GM12878 (cell line): ENCODE measurements around the gene CCER1. TPM values are rescaled to one million over a fixed set of nuclear protein-coding genes. Genes with fewer than 3 reads are reported as not detected.

Experiments used
- ATAC-seq: fragments of 200-7000 bp; cut with Tn5 transposase; 3 replicates; pipeline ENCODE4 v1.9.1; 2020; ENCODE audit warnings: mild to moderate bottlenecking, moderate library complexity
- BruUV-seq: library from RNA; stranded (reverse); fragments of 400-500 nt; replicated peaks from 2 replicates; lab custom pipeline; 2021; lab: Mats Ljungman, UMichigan
- CTCF ChIA-PET: fragments of 300-600 bp; sonication (Branson Sonifier 250); formaldehyde crosslinking; extraction: SDS; loops from one replicate; lab custom pipeline; 2021; ENCODE audit warnings: inconsistent platforms; lab: Yijun Ruan, JAX
- POLR2A ChIA-PET: fragments of 350-600 bp; formaldehyde crosslinking; extraction: SDS; loops from one replicate; lab custom pipeline; 2021; ENCODE audit warnings: inconsistent platforms; lab: Charles Lee
- RAD21 ChIA-PET: fragments of 300-600 bp; sonication (Branson Sonifier 250); formaldehyde crosslinking; loops from one replicate; lab custom pipeline; 2023; ENCODE audit warnings: antibody characterized with exemption; ENCODE audit not compliant: unreplicated experiment; lab: Charles Lee
- SMC1A ChIA-PET: fragments of 300-600 bp; sonication (Branson Sonifier 250); formaldehyde crosslinking; loops from one replicate; lab custom pipeline; 2023; ENCODE audit not compliant: unreplicated experiment, uncharacterized antibody; lab: Charles Lee
- DNase-seq: peaks from one replicate; pipeline ENCODE4 v3.0.0-alpha.2; 2011; ENCODE audit warnings: low read depth, low spot score
- FAIRE-seq: peaks from 3 replicates; lab custom pipeline; 2011; peaks lifted over from hg19 to GRCh38; lab: Jason Lieb, UNC
- H2AFZ ChIP-seq: 2 replicates; pipeline ENCODE4 v1.6.0; 2011; ENCODE audit warnings: low read depth, low read length, control low read depth; ENCODE audit not compliant: control insufficient read depth
- H3K27ac ChIP-seq: 2 replicates; pipeline ENCODE4 v1.5.1; 2011; ENCODE audit warnings: control low read depth; ENCODE audit not compliant: control insufficient read depth, insufficient read depth
- H3K27me3 ChIP-seq, 2 experiments: replicated peaks in 1 of 2; 2 replicates each; pipeline versions ENCODE4 v1.6.0 to v1.6.1; 2011; ENCODE audit warnings: low read length in 1 of 2; ENCODE audit not compliant: control insufficient read depth in 2 of 2, insufficient read depth in 2 of 2
- H3K36me3 ChIP-seq, 2 experiments: 2 replicates each; pipeline ENCODE4 v1.5.1; 2011; ENCODE audit warnings: low read length in 1 of 2; ENCODE audit not compliant: control insufficient read depth in 2 of 2, insufficient read depth in 2 of 2
- H3K4me1 ChIP-seq: 2 replicates; pipeline ENCODE4 v1.6.1; 2011; ENCODE audit warnings: mild to moderate bottlenecking, low read length, moderate library complexity, mixed read lengths; ENCODE audit not compliant: control insufficient read depth, insufficient read depth
- H3K4me2 ChIP-seq: 2 replicates; pipeline ENCODE4 v1.6.0; 2011; ENCODE audit warnings: control low read depth; ENCODE audit not compliant: control insufficient read depth, insufficient read depth
- H3K4me3 ChIP-seq: fragments of 200-600 bp; sonication (generic); 2 replicates; pipeline ENCODE4 v1.5.1; 2016
- H3K79me2 ChIP-seq: 2 replicates; pipeline ENCODE4 v1.6.0; 2011; ENCODE audit warnings: low read length; ENCODE audit not compliant: control insufficient read depth, insufficient read depth
- H3K9ac ChIP-seq: 2 replicates; pipeline ENCODE4 v1.8.0; 2011; ENCODE audit warnings: low read length, control low read depth, mixed read lengths; ENCODE audit not compliant: control insufficient read depth, insufficient read depth
- H3K9me3 ChIP-seq: replicated peaks from 3 replicates; pipeline ENCODE4 v1.5.1; 2011; ENCODE audit warnings: mild to moderate bottlenecking, low read length; ENCODE audit not compliant: control insufficient read depth, insufficient read depth
- H4K20me1 ChIP-seq: 2 replicates; pipeline ENCODE4 v1.6.0; 2011; ENCODE audit not compliant: control insufficient read depth, insufficient read depth
- BHLHE40 ChIP-seq, 2 experiments: fragments of 450-650 bp in 1 of 2; IDR thresholded peaks; 2 replicates each; pipeline ENCODE4 v1.6.1; 2011 to 2017; ENCODE audit warnings: low read depth in 2 of 2, borderline replicate concordance in 1 of 2, improper control_type of control experiment in 1 of 2, low read length in 1 of 2, mild to moderate bottlenecking in 1 of 2
- JUND ChIP-seq: IDR thresholded peaks from 2 replicates; pipeline ENCODE4 v1.6.1; 2012; ENCODE audit warnings: low read depth, mild to moderate bottlenecking, low read length, improper control_type of control experiment, moderate library complexity
- NR2F1 ChIP-seq: fragments of 450-650 bp; conservative IDR thresholded peaks from 2 replicates; pipeline ENCODE4 v1.6.1; 2017; ENCODE audit warnings: mild to moderate bottlenecking
- TCF7 ChIP-seq: IDR thresholded peaks from 2 replicates; pipeline ENCODE4 v1.6.1; 2014; ENCODE audit warnings: antibody characterized with exemption, borderline replicate concordance
- ZNF207 ChIP-seq: fragments of 450-650 bp; IDR thresholded peaks from 2 replicates; pipeline ENCODE4 v1.6.1; 2014; ENCODE audit warnings: antibody characterized with exemption, mild to moderate bottlenecking, borderline replicate concordance
- ZNF592 ChIP-seq: fragments of 450-650 bp; IDR thresholded peaks from 2 replicates; pipeline ENCODE4 v1.6.1; 2017; ENCODE audit warnings: mild to moderate bottlenecking, moderate library complexity
- WGBS: methylation state at CpG from one replicate; pipeline ENCODE4 v1.1.6; 2016; ENCODE audit warnings: low lambda C conversion rate; ENCODE audit not compliant: insufficient replicate concordance, insufficient coverage; ENCODE audit errors: missing lambda C conversion rate; 5-methylcytosine and 5-hydroxymethylcytosine counted together
- in situ Hi-C: fragments of 300-500 bp; cut with MboI; formaldehyde crosslinking; loops from 9 replicates; pipeline ENCODE4 v1.14.3; 2018; ENCODE audit warnings: mixed read lengths
- intact Hi-C: fragments of 100-400 bp; cut with micrococcal nuclease; formaldehyde crosslinking; loops from one replicate; pipeline ENCODE4 v1.14.2; 2022; ENCODE audit not compliant: unreplicated experiment
- polyA plus RNA-seq, 11 experiments: library from polyadenylated mRNA; depleted of rRNA in 4 of 11; unstranded in 6 of 11; stranded (reverse) in 5 of 11; fragments of >200 nt; fragmentation: Nextera tagmentation in 4 of 11; fragmentation: Illumina TruSeq in 1 of 11; extraction: Ambion mirVana in 4 of 11; extraction: Trizol in 1 of 11; gene quantifications; 1 replicate in 1 of 11; 2 replicates in 10 of 11; pipeline versions ENCODE4 v1.2.1 to v1.2.3, GENCODE V29; 2011 to 2016; ENCODE audit warnings: inconsistent platforms in 2 of 11, missing spikeins in 2 of 11, low read depth in 1 of 11
- total RNA-seq, 4 experiments: library from RNA; depleted of rRNA in 3 of 4; stranded (reverse); fragments of >200 nt in 3 of 4; fragmentation: Illumina TruSeq in 1 of 4; extraction: Trizol in 1 of 4; gene quantifications; 2 replicates each; pipeline versions ENCODE4 v1.2.1 to v1.2.3, GENCODE V29; 2013 to 2021

CCER1 gene
- total and polyA plus RNA-seq, 10 of the 15 experiments (the other 5 are each of a cell fraction or from before 2014, with no cell fraction given), result 0.01 TPM; not detected in 9

GRCh38 chr12:90939382-90939781 is 15.6 kb downstream of the CCER1 start:
- intact Hi-C loops, result no loop called here
- H3K4me2 ChIP-seq, result no peak overlapping the region
- ATAC-seq (no peak), FAIRE-seq (no peak), DNase-seq (no peak)
- H3K4me1 ChIP-seq, result no peaks in the 10 kb centered on the region
- ChIA-PET RAD21 (no interaction called here), CTCF (interaction anchor here (0.7 to 1.0 kb wide), 3 partner anchors 14 to 39 kb away, joined by 3 to 5 read pairs (median 4); no protein-coding TSS in a partner anchor), POLR2A (interaction anchor here (0.7 kb wide), 1 partner anchor 1071 kb away, joined by 4 read pairs; no protein-coding TSS in a partner anchor), SMC1A (interaction anchor here (1.0 to 1.5 kb wide), 2 partner anchors 81 to 161 kb away, joined by 3 to 4 read pairs; no protein-coding TSS in a partner anchor)
- no peak for TF ChIP-seq ZNF592
- no peaks in the 10 kb centered on the region for H3K79me2 ChIP-seq
- H3K27ac ChIP-seq, result no peak overlapping the region
- in situ Hi-C loops, result no loop called here
- H2AFZ ChIP-seq, result no peak overlapping the region
- H3K4me3 ChIP-seq, result no peak overlapping the region
- H3K9ac ChIP-seq, result no peak overlapping the region
- no peaks in the 10 kb centered on the region for H3K36me3 ChIP-seq
- no TSS peak for BruUV-seq
- no peaks in the 10 kb centered on the region for H3K9me3 ChIP-seq
- WGBS, result 90% methylated on average over 1 of the region's 1 CpG
- H3K27me3 ChIP-seq, result no peaks in the 10 kb centered on the region
- H4K20me1 ChIP-seq, result no peaks in the 10 kb centered on the region

- no peak overlapping the region for H3K27ac ChIP-seq
- no peak overlapping the region for H3K4me2 ChIP-seq
- POLR2A ChIA-PET, result no interaction called here
- no peaks in the 10 kb centered on the region for H3K9me3 ChIP-seq
- CTCF ChIA-PET, result interaction anchor here (0.9 kb wide), 1 partner anchor 40 kb away, joined by 4 read pairs; no protein-coding TSS in a partner anchor
- RAD21 ChIA-PET, result no interaction called here
- ATAC-seq (no peak), DNase-seq (no peak), FAIRE-seq (no peak)
- H3K4me1 ChIP-seq, result no peaks in the 10 kb centered on the region
- in situ Hi-C loops (no loop called here), intact Hi-C loops (no loop called here)
- no peaks in the 10 kb centered on the region for H3K27me3 ChIP-seq
- no peak overlapping the region for H2AFZ ChIP-seq
- no peak overlapping the region for H3K4me3 ChIP-seq
- H3K36me3 ChIP-seq, result no peaks in the 10 kb centered on the region
- no peaks in the 10 kb centered on the region for H3K79me2 ChIP-seq
- 12% methylated on average over 6 of the region's 6 CpGs for WGBS
- H4K20me1 ChIP-seq, result no peaks in the 10 kb centered on the region
- no peak overlapping the region for H3K9ac ChIP-seq
- no TSS peak for BruUV-seq
- SMC1A ChIA-PET, result interaction anchor here (1.5 kb wide), 1 partner anchor 80 kb away, joined by 4 read pairs; no protein-coding TSS in a partner anchor
- TF ChIP-seq BHLHE40 (IDR thresholded peaks at IDR 0.05; ENCODE audit: borderline replicate concordance in 1 of 2, low read depth in 2 of 2, low read length in 1 of 2) (no peak), NR2F1 (no peak), TCF7 (no peak), ZNF207 (no peak), ZNF592 (no peak), JUND (no peak)
These were observed 16.5 kb downstream of the CCER1 start for GRCh38 chr12:90938451-90938850.
